ENCODE data around the gene PRDM10. TPM values are rescaled to one million over a fixed set of nuclear protein-coding genes. Genes with fewer than 3 reads are reported as not detected.

Gene PRDM10
- polyA plus RNA-seq, 12 donors = 4.6 to 11.7 (median 7.4) TPM; not detected in 1

DNA sequence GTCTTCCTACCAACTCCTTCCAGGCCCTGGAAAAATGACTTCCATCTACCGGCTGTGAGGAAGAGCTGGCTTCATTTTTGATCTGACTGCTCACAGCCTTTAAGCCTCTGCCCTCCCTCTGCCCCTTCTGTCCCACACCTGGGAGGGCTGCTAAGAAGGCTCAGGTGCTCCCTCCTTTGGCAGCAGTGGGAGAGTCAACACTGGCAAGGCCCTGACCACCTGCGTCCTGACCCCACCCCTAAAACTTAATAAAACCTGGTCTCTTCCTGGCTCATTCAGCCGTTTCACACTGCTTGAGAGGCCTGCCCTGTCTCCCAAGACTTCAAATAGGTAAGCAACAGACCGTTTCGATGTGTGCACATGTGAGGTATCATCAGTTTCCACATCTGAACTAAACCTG is 55.2 kb downstream of the PRDM10 start:
- DNase-seq = no peak

DNA sequence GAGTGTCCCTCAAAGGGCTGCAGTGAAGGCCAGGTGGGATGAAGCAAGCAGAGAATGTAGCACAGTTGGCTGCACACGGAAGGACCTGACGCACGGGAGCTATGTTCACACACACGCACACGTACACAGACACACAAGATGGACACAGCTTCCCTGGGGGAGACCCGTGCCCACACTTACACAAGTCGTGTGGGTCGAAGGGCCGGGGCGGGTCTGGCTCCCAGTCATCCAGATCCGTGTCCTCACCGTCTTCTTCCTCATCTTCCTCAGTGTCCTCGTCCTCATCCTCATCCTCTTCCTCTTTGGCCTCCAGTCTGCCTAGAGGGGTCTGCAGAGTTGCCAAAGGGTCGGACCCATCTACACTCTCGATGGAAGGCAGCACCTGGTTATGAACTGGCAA is 55.7 kb downstream of the PRDM10 start:
- no peak for DNase-seq

DNA sequence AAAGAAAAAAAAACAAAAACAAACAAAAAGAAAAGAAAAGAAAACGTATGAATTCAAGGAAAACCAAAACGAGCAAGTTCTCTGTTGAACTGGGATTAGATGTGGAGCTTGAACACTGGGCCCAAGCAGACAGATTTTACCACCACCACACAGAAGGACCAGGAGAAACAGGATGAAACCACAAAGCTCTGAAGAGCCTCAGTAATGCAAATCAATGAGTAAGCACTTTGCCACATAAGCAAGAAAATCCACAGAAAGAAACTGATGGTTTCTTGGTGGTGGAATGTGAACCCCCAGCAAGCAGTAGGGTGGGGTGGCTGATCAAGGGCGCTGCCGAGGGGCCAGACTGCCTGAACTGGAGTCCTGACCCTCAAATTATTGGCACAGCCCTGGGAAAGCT is 56.4 kb downstream of the PRDM10 start:
- DNase-seq = no peak

DNA sequence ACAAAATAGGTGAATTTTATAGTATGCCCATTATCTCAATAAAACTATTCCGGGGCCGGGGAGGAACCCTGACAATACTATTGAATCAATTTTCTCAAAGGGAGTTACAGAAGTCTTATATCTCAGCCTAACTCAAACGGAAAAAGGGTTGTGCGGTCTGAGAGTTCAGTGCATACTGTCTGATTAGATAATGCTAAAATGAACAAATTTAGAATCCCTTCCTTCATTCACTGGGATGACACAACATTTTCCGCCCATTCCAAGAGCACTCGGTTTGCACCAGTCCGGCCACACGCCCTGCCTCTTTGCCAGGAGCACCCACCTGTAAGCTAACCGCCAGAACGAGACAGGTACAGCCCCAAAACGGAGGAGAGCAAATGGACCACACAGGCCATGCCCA is 57.3 kb downstream of the PRDM10 start:
- no peak for DNase-seq

DNA sequence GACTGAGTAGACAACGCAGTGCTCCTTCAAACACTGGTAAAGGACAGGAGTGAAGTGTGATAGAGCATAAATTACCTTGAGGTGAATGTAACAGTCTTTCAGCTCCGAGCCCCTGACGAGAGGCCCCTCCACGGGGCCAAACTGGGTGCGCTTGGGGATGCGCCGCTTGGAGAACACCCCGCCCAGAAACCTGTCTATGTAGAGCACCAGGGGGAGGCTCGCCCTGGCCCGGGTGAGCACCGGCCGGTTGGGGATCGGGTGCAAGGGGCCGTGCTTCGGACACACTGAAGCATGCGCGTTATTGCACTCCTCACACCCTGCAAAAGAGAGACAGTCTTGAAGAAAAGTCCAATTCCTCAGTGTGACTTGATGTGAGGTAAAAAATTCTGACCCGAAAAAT is 57.9 kb downstream of the PRDM10 start:
- no peak for DNase-seq

DNA sequence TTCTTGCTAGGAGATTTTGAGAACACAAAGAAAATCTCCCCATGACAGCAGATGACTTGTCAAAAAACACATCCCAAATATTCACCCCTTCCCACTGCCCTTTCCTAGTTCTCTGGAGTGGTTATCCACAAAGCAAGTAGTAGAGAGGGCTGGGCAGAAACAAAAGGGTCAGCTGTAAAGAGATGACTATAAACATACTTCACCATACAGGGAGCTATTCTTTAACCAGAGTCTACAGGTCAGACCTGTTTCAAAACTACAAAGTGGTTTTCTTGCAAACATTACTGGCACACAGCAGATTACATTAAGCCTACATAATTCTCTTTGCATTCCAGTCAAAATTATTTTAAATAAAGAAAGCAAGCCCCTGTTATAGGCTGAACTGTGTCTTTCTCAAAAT is 59.6 kb downstream of the PRDM10 start:
- no peak for DNase-seq

DNA sequence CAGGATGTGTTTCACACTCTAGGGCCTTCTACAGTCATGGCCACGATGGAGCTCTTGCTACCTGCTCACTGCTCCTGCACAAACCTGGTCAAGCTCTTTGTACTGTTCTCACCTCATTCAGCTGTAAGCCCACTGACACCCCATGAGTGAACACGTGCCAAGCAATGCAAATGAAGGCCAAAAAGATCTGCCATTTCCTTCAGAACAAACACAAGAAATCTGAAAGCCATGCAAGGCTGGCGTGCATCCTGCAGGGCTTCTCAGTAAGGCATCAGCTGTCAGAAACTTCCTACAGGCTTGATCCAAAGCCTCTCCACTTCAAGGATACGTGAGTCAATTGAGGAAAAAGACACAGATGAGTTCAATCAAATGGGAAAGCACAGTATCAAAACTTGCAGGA is 63.1 kb downstream of the PRDM10 start:
- DNase-seq = no peak

DNA sequence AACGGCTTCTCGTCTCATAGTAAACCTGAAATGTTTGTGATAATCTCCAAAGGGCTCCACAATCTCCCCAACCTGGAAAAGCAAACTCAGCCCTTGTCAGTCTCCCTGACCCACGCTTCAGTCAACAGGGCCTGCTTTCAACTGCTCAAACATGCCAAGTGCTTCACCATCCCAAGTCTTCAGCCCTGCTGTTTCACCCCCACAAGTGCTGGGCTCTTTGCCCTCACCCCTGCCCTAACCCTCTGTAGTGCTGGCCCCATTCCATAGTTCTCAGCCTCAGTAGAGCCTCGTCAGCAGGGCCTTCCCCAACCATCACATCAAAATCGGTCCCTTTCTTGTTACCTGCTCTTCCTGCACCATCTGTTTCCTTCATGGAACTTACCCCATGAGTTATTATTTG is 63.9 kb downstream of the PRDM10 start:
- no peak for DNase-seq

DNA sequence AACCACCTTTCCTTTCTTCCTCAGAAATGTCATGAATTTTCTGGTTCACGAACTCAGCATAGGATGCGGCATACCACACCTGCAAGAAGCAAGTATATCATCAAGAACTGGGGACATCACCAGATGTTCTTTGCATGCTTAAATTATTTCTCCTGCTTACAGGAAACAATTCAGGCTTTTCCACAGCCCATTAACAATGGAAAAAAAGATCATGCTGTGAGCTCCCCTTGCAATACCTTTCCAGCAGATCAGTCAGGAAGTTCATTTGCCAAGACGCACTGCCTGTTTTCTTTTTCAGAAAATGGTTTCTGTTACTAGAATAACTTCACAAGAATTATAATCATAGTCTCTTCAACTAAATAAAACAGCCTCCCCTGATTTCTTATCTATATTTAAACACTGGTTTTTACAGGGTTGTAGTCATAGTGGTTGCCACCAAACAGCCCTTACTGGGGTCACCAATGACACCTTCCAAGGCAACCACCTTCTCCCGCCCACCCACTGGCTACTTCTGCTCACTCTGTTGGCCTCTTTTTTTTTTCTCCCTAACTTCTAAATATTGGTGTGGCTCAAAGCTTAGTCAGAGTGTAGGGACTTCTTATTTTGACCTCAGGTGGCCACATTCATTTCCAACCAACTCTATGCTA is 64.9 kb downstream of the PRDM10 start:
- no peak for DNase-seq

DNA sequence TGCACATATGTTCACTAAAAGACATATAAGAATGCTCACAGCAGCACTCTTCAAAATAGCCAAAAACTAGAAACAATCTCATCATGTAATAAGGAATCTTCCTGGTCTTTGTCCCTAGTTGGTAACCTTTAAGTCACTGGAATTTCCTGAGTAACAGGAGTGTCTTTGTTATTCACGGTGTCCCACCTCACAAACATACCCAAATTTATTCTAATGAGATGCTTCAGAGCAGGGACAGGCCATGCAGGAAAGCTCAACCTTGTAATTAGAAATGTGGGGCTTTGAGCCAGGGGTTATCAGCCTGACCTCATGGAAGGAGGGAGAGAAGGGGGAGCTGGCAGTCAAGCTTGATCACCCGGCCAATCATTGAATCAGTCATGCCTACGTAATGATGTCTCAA is 66.9 kb downstream of the PRDM10 start:
- DNase-seq = no peak

DNA sequence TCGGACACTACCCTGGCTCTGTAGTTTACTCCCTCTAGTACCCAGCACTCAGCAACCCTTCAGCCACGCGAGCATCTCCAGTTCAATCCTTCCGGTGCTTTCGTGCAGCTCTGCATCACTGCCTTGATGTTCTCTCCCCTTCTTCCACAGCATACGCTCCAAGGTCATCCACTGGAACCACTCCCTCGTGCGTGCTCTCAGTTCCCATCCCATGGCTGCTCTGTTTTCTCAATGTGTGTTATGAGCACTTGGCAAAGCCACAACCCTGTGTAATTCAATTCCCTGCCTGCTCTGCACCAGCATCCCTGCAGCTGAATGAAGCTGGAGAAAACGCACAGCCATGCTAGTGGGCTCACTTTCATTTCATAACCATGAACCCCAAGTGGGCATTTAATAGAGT is 68.7 kb downstream of the PRDM10 start:
- DNase-seq = peak; percentile 49

DNA sequence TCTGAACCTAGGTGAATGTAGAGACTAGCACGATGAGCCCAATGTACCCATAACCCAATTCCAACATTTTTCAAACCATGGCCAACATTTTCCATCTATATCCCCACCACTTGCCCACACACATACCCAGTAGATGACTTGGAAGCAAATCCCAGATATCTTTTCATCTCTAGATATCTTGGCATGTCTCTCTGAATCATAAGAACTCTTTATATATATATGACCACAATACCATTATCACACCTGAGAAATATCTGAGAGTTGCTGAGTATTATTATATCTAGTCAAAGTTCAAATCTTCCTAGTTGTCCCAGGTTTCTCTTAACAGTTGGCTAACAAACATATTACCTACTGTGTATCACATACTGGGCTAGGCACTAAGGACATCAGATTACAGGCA is 69.4 kb downstream of the PRDM10 start:
- DNase-seq = no peak

DNA sequence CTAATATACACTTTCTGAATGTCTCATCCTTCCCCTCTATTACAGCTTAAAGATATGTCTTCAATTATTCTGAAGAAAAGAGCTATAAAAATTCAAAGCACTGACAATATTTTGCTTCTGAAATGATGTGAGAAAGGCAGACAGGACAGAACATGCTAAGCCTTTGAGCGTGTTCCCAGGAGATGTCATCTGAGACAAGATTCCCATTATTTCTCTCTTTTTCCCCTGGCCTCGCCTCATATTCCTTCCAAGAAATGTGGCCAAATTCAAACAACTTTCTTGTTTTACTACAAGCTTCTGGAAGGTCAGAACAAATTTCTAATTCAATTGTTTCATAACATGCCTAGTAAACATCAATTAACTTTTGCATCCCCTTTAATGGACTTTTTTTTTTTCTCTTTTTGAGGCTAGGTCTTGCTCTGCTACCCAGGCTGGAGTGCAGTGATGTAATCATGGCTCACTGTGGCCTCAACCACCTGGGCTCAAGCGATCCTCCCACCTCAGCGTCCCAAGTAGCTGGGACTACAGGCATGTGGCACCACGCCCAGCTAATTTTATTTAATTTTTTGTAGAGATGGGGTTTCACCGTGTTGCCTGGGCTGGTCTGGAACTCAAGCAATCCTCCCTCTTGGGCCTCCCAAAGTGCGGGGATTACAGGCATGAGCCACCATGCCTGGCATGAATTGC is 70.1 kb downstream of the PRDM10 start:
- DNase-seq = no peak

DNA sequence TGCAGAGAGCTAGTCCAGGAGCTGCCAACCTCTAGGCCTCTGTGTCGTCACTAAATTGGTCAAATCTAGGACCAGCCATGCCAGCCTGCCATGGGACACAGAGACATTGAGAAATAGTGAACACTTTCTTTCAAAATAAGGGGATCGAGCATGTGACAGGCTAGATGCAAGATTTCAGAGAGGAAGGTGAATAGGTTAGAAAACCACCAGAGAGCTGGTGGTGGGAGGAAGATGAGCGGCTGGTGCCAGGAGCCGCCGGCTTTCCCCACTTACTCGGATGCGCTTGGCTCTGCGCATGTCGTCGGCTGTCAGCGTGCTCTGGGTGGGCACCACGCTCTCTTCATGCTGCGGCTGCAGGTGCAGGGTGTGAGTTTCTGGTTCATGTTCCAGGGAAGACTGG is 71.9 kb downstream of the PRDM10 start:
- no peak for DNase-seq

DNA sequence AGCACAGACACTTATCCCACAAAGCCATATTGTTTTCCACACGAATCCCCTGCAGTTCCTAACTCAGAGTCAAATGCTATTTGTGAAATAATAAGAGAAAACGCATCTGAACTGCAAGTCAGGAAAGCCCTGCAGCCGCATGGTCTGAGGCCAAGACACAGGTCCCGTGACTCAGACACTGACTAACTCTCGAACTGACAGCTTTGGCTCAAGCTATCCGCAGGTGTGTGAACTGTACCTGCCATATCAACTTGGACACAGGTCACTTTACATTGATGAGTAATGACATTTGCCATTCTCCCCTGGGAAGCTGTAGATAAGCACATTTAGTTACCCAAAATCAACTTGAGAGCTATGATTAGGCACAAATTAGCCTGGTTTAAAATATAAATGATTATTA is 72.3 kb downstream of the PRDM10 start:
- DNase-seq = no peak

DNA sequence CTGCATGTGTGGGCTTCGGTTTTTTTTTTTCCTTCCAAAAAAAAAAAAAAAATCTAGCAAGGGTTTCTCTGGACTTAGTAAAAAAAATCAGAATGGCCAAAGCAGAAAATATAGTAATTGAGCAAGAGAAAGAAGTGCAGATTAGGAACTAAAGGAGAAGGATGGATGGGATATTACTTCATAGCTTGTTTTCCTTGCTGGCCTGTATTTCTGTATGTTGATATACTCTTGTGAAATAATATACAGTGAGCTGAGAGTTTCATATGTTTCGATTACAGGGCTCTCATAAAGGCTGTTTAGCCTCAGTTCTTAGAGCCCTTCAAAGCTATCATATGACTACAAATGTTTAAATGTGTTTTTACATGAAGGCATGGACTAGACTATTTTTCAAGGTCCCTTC is 72.9 kb downstream of the PRDM10 start:
- DNase-seq = no peak

DNA sequence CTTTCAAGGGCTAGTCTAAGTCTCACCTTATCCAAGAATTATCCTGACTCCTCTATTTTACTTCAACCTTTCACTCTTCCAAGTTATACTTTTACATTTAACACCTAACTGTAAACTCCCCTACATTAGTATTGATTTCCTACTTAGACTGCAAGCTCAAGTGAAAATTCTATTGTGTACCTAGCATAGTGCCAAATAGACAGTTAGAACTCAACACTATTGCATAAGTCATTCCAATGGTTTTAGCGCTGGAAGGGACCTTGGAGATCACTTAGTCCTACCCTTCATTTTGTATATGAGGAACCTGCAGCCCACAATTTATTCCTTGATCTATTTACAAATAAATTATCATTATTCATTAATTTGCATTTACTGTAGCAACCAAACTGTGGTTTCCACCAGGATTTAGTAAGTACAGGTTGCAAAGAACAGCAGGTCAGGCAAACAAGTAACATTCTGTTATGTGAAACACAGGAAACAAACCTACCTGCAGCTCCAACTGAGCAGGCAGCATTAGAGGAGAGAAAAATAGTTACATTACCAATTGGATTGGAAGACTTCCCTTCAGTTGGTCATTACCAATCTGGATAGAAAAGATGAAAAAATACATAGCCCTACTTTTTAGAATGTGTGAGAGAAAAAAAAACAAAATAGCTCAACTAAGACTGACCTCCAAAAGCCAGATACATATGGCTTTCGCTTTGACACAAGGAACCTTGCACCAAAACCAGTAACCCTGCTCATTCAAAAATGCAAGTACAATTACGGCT is 73.5 kb downstream of the PRDM10 start:
- no peak for DNase-seq

DNA sequence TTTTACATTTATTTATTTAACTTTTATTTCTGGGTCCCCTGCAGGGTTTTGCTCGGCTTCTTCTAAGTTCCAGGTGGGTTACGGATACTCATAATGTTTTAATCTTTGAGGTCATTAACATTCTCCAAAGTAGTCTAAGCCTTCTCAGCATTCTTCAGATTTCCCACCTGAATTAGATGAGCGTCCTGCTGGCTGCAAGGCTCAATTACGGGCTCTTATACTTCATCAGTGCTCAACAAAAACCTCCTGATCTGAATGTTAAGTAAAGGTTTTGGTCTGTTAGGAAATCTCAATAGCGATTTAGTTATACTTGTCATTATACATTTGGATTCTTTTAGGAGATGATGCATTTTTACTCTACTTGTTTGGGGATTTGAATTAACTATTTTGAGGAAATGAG is 80.0 kb downstream of the PRDM10 start:
- DNase-seq = no peak

DNA sequence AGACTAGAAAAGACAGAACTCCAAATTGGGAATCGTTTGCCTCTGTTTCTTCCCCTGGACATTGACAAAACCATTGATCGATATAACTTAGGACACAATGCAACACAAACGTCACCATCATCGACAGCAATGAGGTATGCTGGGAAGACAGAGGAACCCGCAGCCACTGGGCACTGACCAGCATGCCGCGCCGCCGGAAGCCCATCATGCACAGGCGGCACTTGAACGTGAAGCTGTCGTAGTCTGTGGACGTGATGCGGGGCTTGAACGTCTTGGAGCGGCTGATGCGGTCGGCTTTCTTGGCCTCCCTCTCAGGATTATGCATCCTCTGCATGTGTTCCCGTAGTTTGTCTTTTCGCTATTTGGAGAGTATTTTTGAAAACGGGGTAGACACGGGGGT is 84.3 kb downstream of the PRDM10 start:
- no peak for DNase-seq

DNA sequence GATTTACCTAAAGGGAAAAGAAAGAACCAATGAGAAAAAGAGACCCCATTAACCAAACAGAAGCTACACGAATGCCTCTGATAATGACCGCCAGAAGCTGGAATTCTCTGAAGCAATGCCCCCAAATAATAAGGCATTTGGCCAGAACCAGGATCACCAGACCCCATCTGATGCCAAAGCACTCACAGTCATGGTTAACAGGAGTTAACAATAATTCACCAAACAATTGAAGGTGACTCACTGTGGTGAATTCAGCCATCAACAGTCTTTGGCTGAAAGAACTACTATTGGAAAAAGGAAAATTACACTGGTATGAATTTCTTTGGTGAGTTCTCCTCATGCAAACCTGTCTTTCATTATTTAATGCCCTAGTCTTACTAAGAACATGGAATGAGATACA is 85.4 kb downstream of the PRDM10 start:
- DNase-seq = no peak

DNA sequence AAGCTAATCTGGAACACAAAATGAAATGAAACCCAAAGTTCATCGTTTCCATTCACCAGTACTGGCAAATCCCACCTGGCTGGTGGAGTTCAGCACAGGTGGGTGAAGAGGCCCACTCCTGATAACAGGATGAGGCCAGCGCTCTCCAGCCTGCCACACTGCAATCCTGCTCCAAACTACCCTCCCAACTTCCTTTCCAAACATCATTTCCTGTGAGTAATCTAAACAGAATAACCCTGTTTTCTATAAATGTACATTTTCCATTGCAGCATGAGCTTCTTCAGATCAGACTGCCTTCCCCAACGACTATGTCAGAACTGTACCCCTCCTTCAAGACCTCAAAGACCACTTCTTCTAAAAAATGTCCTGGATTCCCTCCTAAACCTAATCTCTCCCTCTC is 91.3 kb downstream of the PRDM10 start:
- no peak for DNase-seq

DNA sequence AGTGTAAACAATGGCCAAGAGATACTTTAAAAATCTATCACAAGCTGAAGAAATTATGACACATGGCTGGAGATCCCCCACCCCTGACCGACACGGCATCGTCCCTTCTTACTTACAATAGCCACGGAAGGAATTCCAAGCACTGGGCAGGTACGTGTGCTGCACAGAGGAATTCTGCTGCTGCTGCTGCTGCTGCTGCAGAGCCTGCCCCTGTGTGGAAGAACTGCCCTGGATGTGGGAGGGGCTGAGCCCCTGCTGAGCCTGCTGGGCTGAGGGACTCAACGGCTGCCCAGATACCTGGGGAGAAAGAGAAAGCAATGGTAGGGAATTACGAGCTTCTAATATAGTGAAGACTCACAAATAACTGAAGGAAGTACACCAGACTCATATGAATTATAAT is 92.3 kb downstream of the PRDM10 start:
- DNase-seq = no peak

DNA sequence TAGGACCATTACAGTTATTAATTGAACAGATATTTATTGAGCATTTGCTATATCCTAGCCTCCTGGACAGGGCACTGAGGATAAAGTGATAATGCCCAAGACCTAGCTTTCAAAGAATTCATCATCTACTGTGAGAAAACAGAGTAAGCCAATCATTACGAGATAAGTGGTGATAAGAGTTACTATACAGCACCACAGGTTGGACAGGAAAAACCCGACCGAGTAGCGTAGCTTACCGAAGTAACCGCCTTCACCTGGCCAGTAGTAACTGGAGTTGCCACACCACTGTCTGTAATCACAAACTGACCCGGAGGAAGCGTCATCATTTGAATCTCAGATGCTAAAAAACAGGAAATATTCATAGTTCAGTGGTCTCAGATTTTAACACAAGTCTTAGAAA is 97.2 kb downstream of the PRDM10 start:
- DNase-seq = no peak

Data from muscle of arm (tissue), 12 donors.